H1 (cell line): ENCODE measurements around the gene CFAP107.

Experiments
- BACH1 ChIP-seq: IDR thresholded peaks from 2 replicates; pipeline ENCODE4 v1.6.1; 2012; ENCODE audit warnings: low read length, improper control_type of control experiment
- CBX5 ChIP-seq: fragments of 300-800, 300-1000 bp; sonication (generic); IDR thresholded peaks from 2 replicates; pipeline ENCODE4 v1.7.1; 2016; ENCODE audit warnings: antibody characterized with exemption, low read length, low read depth
- TF ChIP-seq, protein P1 (sequence below): IDR thresholded peaks from 2 replicates; pipeline ENCODE4 v1.6.1; 2011; ENCODE audit warnings: low read length, improper control_type of control experiment

DNA sequence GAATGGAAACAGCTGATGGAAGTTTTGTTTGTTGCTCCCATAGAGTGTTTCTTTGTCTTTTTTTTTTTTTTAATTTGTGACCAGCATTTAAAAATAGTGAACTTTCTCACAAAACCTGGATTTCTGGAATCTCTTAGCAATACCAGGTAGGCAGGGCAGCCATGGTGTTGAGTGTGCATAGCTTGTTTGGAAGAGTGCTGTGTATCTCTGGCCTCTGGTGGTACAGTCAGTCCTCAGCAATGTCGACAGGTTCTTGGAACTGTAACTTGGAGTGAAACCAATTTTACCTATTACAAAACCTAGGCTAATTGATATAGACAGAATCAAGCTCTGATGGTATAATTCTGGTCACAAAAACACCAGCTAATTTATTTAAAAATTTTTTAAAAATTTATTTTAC, 23.4 kb upstream of the CFAP107 start:
- TF ChIP-seq BACH1, result no peak
- TF ChIP-seq, protein P1, sequence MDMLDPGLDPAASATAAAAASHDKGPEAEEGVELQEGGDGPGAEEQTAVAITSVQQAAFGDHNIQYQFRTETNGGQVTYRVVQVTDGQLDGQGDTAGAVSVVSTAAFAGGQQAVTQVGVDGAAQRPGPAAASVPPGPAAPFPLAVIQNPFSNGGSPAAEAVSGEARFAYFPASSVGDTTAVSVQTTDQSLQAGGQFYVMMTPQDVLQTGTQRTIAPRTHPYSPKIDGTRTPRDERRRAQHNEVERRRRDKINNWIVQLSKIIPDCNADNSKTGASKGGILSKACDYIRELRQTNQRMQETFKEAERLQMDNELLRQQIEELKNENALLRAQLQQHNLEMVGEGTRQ, result no peak
- TF ChIP-seq CBX5, result no peak
